ENCODE data around the gene BRIP1. TPM values are rescaled to one million over a fixed set of nuclear protein-coding genes. Genes with fewer than 3 reads are reported as not detected.
"Not testable (repeated sequence)": the region's sequence is repeated elsewhere in the genome, so short reads cannot be mapped to it uniquely, and the experiment has no call there.

Gene BRIP1
- total RNA-seq, 1 donor from 2014 or later, result 0.83 TPM

GRCh38 chr17:61799812-61800484, 63.4 kb downstream of the BRIP1 start:
- DNase-seq (ENCODE audit: low spot score), result no peak

DNA sequence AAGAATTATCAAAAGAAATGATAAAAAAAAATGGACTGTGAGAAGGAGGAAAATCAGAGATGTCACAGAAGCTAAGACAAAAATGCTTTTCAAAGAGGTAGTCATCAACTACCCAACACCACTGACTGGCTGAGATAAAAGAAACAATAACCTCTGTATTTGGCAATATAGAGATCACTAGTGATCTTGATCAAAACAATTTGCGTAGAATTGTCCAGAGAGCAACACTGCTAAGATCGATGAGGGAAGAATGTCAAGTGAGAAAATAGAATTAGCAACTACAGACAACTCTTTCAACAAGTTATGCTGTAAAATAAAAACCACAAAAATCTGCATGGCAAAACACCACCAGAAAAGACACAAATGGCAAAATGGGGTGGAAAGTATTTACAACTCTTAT, 66.0 kb downstream of the BRIP1 start:
- DNase-seq (ENCODE audit: low spot score), result no peak

DNA sequence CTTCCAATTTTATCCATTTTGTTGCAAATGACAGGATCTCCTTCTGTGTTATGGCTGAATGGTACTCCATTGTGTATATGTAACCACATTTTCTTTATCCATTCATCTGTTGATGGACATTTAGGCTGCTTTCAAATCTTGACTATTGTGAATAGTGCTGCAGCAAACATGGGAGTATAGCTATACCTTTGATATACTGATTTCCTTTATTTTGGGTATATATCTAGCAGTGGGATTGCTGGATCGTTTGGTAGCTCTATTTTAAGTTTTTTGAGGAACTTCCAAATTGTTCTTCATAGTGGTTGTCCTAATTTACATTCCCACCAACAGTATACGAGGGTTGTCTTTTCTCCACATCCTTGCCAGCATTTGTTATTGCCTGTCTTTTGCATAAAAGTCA, 67.8 kb downstream of the BRIP1 start:
- no peak for DNase-seq (ENCODE audit: low spot score)

DNA sequence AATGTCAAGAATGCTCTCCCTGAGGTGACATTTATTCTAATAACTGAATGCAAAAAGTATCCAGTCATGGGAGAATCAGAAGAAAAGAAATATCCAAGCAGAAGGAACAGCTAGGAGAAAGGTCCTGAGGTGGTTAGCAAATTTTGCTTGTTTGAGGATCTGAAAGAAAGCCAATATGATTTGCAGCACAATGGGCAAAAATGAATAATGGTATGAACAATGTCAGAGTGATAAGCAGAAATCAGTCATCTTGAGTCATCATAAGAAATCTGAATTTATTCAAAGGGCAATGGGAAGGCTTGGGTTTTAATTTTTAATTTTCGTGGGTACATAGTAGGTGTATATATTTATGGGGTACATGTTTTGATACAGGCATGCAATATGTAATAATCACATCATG, 68.5 kb downstream of the BRIP1 start:
- DNase-seq (ENCODE audit: low spot score), result no peak

- DNase-seq (ENCODE audit: low spot score), result no peak
These were observed 69.1 kb downstream of the BRIP1 start for GRCh38 chr17:61794242-61794641.

DNA sequence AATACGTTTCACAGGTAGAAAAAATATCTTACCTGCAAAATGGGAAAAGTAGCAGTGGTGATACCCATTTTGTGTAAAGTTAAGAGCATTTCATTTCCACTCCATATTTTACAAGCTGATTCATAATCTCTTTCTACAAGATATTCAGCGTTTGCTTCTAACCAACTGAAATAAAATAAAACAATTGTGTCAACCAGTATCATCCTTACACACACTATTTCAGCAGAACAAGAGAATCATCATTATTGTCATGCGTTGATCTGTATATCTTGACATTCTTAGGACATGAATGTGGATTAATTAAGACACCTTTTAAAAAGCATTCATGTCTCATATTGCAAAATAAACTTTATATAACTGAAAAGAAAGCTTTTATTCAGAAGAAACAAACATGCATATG, 69.8 kb downstream of the BRIP1 start:
- no peak for DNase-seq (ENCODE audit: low spot score)

DNA sequence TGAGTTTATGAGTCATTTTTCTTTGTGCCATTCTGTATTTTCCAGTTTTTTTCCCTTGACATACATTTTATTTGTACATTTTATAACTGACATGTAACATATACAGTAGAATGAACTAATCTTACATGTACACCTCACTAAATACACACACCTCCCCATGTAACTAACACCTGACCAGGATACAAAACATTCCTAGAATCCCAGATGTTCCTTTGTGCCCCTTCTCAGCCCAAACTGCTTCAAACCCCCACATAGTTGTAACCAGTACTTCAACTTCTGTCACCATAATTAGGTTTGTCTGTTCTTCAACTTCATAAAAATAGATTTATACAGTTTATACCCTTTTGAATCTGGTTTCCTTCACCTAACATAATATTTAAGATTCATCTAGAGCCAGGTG, 73.5 kb downstream of the BRIP1 start:
- DNase-seq (ENCODE audit: low spot score), result no peak

DNA sequence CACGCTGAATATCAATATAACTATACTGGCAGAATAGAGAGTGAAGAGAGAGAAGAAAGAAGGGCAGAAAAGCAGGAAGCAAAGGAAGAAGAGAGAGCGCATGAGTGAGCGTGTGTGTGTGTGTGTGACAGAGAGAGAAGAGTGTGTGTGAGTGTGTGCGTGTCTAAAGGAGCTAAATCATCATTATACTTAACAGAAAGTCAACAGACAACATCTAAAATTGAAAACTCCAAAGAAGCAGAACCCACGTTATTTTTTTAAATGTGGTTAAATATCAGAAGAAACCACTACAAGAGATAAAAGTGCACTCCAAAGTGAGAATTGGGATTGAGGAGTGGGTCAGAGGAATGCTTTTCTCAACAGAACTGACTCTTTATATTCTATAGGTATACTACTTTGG, 77.2 kb downstream of the BRIP1 start:
- no peak for DNase-seq (ENCODE audit: low spot score)

GRCh38 chr17:61784510-61784909, 78.8 kb downstream of the BRIP1 start:
- DNase-seq (ENCODE audit: low spot score), result no peak

- no peak for DNase-seq (ENCODE audit: low spot score)
These were observed 79.6 kb downstream of the BRIP1 start for GRCh38 chr17:61783556-61784304.

- DNase-seq (ENCODE audit: low spot score), result no peak
These were observed 80.2 kb downstream of the BRIP1 start for GRCh38 chr17:61783120-61783519.

DNA sequence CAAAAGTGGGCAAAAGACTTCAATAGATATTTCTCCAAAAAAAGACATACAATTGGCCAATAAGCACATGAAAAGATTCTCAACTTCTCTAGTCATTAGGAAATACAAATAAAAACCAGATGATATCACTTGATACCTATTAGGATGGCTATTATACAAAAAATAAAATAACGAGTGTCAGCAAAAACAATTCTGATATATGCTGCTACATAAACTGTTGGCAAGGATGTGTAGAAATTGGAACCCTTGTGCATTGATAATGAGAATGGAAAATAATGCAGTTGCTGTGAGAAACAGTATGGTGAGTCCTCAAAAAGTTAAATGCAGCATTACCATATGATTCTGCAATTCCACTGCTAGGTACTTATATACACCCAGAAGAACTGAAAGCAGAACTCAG, 80.6 kb downstream of the BRIP1 start:
- no peak for DNase-seq (ENCODE audit: low spot score)

DNA sequence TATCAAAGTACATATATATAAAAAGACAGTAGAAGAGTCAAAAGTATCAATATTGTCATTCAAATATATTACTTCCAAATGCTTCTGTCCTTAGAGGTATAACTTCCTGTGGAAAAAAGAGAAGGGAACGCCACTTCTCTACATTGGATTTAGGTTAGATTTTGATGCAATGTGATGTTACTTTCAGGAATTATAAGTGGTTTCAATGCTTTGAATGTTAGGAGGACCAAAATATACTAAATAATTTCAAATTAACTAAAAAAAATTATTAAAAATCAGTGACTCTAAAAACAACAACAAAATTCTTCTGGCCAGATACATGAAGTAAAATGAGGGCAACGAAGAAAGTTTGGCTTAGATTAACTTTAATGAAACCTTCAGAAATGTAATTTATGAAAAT, 88.0 kb downstream of the BRIP1 start:
- no peak for DNase-seq (ENCODE audit: low spot score)

DNA sequence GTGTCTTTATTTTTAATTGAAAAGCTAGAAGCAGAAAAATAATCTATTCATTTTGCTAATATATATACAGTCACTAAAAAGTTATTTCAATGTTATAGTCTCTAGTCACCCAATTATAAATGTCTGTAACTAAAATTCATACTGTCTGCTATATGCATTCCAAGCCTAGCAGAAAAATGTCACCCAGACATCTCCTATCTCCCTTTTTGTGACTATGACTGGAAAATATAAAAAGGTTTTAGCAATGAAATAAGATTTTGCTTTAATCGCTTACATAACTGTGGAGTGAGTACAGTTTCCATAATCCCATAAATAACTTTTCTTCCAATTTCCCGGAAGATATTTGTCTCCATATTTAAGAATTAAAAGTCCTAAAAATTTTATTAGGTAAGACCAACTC, 88.6 kb downstream of the BRIP1 start:
- DNase-seq (ENCODE audit: low spot score), result no peak

DNA sequence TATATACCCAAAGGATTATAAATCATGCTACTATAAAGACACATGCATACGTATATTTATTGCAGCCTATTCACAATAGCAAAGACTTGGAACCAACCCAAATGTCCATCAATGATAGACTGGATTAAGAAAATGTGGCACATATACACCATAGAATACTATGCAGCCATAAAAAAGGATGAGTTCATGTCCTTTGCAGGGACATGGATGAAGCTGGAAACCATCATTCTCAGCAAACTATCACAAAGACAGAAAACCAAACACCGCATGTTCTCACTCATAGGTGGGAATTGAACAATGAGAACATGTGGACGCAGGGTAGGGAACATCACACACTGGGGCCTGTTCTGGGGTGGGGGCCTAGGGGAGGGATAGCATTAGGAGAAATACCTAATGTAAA, 89.2 kb downstream of the BRIP1 start:
- not testable (repeated sequence) for DNase-seq (ENCODE audit: low spot score)

DNA sequence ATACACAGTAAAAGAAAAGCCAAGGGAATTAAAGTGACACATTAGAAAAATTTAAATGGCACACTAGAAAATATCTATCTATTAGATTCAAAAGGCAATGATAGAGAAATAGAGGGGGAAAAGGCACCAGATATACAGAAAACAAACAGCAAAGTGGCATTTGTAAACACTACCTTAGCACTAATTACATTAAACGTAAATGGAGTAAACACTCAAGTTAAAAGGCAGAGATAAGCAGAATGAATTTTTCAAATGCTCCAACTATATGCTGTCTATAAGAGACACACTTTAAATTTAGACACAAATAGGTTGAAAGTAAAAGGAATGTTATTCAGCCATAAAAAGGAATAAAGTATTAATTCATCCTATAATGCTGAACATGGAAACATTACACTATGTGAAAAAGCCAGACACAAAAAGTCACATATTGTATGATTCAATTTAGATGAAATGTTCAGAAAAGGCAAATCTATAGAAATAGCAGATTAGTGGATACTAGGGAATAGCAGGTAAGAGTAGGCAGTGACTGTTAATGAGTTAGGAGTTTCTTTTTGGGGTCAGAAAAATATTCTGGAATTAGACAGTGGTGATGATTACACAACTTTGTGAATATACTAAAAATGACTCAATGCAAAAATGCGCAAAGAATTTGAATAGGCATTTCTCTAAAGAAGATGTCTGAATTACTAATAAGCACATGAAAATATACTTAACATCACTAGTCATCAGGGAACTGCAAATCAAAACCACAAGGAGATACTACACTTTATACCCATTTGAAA, 92.4 kb downstream of the BRIP1 start:
- no peak for DNase-seq (ENCODE audit: low spot score)

- DNase-seq (ENCODE audit: low spot score), result no peak
These were observed 93.3 kb downstream of the BRIP1 start for GRCh38 chr17:61770043-61770442.

DNA sequence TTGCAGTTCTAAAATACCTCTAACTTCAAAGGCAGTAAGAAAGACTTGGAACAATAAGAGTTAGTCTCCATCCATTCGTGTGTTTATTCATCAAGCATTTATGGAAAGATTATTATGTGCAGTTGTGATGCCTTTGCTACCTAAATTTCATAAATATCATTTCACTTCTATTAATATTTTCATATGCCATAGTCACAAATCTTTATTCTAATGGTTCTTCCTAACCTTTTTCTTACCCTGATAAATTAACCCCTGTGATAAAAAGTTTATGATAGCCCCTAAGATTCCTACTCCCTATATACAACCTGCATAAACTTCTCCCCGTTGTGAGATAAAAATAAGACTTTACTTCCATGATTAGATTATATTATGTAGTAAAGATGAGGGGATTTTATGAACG, 94.9 kb downstream of the BRIP1 start:
- no peak for DNase-seq (ENCODE audit: low spot score)

- DNase-seq (ENCODE audit: low spot score), result no peak
These were observed 96.8 kb downstream of the BRIP1 start for GRCh38 chr17:61766520-61766919.

DNA sequence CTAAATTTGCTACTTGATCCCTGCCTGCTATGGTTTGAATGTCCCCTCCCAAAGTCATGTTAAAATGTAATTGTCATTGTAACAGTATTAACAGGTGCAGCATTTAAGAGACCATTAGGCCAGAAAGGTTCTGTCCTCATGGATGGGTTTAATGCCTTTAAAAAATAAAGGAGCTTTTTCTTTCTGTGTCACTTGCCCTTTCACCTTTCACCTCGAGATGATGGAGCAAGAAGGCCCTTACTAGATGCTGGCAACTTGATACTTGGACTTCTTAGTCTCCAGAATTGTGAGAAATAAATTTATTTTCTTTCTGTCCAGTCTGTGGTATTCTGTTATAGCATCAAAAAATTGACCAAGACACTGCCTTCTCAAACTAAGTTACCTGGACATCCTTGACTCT, 98.5 kb downstream of the BRIP1 start:
- DNase-seq (ENCODE audit: low spot score), result no peak

- no peak for DNase-seq (ENCODE audit: low spot score)
These were observed 101.5 kb downstream of the BRIP1 start for GRCh38 chr17:61761827-61762226.

DNA sequence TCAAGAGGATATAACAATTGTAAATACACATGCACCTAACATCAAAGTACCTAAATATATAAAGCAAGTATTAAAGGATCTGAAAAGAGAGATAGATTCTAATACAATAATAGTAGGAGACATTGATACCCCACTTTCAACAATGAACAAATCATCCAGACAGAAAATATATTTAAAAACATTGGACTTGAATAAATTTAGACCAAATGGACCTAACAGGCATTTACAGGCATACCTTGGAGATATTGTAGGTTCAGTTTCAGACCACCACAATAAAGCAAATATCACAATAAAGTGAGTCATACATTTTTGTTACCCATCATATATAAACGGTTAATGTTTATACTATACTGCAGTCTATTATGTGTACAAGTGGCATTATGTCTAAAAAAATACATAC, 104.0 kb downstream of the BRIP1 start:
- DNase-seq (ENCODE audit: low spot score), result no peak

DNA sequence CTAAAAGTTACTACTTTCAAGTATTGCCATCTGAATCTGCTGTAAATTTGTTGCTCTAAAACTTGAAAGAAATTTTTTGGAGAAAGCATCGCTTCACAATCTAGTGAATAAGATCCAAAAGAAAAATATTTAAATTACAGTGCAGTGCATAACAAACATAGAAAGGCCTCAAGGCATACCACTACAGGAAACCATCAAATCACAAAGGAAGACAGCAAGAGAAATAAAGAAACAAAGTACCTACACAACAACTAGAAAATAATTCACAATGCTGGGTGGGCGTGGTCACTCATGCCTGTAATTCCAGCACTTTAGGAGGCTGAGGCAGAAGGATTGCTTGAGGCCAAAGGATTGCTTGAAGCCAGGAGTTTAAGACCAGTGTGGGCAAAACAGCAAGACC, 104.9 kb downstream of the BRIP1 start:
- no peak for DNase-seq (ENCODE audit: low spot score)

Measured in mucosa of gallbladder (tissue), 1 donor.